GM19328 (cell line): ENCODE data around the gene CDC34.

Source experiments
- ATAC-seq: cut with Tn5 transposase; IDR thresholded peaks from one replicate; pipeline ENCODE4 v1.9.1; 2021; ENCODE audit warnings: mild to moderate bottlenecking, moderate library complexity; ENCODE audit not compliant: unreplicated experiment

Gene CDC34

DNA sequence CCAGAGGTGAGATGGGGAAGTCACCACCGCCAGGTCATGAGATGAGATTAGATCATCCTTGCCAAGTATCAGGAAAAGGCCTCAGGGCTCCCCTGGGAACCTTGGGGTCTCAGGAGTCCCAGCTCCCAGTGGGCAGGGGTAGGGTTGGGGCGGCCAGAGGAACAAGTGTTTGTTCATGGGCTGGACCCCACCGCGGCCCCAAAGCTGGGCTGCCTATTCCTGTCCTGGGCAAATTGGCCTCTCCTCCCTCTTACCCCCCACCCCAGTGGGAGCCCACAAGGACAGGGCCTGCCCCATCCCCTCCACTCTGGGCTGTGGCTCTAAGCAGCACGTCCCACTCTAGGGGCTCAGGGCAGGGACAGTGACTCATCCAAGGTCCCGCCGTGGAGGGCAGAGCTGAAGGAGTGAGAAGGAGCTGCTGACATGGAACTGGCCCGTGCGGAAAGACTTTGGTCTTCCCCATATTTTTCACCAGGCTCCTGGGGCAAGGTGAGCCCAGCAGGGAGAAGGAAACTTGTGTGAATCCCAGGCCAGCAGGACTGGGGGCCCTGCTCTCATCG, 54.1 kb downstream of the CDC34 start:
- ATAC-seq, result no peak

DNA sequence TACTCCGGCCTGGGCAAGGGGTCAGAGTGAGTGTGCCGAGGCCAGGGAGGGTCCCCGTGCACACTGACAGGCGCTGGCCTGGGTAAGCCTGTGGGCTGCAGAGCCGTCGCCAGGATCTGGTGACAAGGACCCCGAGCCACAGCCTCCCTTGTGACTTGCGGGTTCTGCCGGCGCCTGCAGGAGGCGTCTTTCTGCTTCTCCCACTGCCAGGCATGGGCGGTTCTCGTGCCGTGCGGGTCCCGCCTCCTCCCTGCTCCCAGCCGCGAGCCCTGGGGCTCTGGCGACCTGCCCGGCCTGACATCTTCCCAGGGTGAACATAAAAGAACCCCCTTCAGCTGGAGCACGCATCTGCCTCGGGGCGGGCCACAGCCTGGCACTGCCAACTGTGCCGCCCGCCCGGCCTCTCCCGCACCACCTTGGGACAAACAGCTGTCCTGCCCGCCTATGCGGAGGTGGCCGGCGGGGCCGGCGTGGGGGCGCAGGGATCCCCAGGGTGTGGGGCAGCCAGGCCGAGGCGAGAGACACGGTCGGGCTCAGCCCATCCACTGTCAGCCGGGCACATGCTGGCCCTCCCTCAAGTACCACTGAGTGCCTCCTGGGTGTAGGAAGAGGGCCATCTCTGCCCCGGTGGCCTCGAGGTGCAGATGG, 56.7 kb downstream of the CDC34 start:
- ATAC-seq, result no peak

DNA sequence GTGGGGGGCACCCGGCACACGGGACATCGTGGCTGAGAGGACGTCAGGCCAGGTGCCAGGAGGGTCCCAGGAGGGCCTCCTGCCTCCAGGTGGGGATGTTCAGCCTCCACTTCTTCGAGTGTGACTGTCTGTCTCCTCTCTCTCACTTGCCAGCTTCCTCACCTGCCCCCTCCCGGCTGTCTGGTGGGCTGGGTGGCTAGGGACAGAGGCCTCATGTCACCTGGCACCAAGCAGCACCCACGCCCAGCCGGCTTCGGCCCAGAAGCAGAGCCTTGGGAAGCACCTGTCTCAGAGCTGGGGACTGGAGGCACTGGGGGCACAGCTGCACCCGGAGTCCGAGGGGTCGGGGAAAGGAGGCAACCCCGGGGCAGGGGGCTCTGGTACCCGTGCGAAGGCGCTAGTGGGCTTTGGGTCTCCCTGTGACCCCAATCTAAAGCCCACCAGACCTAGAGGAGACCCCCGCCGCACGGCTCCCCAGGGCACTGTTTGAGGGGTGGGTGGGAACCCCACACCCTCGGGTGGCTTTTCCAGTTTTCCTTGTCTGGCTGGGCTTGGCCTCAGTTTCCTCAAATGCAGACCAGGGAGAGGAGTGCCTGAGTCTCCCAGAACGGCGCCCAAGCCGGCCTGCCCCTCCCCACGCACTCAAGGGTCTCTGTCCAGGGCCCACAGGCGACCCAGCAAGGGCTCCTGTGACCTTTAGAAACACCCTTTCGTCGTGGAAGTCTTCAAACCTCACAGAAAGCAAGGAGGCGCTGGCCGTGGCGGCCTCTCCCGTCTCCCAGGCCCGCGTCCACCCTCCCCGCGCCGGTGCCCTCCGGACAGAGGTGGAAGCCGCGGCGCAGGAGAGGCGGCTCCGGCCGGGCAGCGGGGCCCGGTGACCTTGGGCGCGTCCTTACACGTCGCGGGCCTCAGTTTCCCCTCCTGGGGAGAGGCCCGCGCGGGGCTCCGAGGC, 57.5 kb downstream of the CDC34 start:
- no peak for ATAC-seq

DNA sequence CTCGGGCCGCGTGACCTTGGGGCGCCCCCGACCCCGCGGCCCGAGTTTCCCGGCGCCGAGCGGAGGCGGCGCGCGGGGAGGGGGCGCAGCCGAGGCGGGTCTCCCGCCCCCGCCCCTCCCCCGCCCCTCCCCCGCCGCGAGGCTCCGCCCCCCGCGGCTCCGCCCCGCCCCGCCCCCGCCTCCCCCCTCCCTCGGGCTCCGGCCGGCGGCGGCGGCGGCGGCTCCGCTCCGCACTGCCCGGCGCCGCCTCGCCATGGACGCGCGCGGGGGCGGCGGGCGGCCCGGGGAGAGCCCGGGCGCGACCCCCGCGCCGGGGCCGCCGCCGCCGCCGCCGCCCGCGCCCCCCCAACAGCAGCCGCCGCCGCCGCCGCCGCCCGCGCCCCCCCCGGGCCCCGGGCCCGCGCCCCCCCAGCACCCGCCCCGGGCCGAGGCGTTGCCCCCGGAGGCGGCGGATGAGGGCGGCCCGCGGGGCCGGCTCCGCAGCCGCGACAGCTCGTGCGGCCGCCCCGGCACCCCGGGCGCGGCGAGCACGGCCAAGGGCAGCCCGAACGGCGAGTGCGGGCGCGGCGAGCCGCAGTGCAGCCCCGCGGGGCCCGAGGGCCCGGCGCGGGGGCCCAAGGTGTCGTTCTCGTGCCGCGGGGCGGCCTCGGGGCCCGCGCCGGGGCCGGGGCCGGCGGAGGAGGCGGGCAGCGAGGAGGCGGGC, 58.3 kb downstream of the CDC34 start, which contains the start of gene HCN2:
Gene HCN2 (plus strand): TSS at position 189 of the 703 bp plus-strand sequence. CDS start 65 bp downstream, at position 254.
- no peak for ATAC-seq

DNA sequence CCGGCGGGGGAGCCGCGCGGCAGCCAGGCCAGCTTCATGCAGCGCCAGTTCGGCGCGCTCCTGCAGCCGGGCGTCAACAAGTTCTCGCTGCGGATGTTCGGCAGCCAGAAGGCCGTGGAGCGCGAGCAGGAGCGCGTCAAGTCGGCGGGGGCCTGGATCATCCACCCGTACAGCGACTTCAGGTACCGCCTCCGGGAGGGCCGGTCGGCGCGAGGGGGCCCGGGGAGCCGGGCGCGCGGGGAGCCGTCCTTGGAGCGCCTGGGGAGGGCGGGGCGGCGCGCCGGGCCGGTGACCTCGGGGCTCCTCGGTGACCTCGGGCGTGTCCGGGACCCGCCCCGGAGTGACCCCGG, 58.8 kb downstream of the CDC34 start:
- ATAC-seq, result no peak

DNA sequence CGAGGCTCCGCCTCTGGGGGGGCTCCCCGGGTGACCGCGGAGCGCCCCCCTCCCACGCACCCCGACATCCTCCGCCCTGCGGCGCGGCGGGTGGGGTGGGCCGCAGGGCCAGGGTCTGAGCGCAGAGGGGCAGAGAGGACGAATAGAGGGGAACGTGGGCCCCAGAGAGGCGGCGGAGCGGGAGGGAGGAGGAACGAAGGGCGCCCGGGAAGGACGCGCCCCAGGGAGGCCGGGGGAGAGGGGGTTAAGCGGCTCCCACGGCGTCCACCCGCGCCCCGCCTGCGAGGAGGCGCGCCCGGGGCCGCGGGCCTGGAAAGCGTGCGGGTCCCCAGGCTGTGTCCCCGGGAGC, 59.2 kb downstream of the CDC34 start:
- ATAC-seq, result no peak

DNA sequence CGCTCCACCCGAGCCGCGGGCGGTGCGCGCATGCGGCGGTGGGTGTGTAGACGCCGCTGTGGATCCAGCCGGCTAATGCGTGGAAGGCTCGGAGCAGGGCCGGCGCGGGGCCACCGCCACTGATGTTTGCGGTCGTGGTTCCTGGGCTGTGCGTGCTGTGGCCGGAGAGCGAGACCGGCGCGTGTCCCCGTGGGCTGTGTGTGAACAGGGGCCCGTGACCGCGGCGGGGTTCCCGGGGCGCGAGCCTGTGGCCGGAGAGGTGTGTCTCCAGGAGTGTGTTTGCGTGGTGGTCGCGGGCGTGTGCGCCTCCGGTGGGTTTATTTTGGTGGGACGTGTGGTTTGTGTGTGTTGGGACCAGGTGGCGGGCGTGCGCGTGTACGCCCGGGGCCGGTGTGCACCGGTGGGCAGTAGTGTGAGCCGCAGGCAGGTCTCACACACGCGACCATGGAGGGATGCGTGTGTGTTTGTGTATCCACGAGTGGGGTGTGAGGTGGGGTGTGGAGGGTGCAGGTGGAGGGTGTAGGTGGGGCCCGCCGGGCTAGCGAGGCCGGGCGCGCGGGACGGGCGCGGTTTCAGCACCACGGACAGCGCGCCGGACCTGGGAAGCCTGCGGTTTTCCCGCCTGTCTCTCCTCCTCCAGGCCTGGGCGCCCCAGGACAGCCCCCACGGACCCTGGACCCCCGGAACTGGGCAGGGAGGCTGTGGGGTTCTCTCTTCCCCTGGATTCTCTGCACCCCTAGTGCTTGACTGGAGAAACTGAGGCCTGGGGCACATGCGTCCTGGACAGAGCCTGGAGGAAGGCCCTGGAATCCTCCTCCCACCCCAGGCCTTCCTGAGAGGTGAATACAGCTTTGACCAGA, 59.8 kb downstream of the CDC34 start:
- ATAC-seq, result no peak
